Endothelial cell of umbilical vein (primary cell): ENCODE results near the gene FJX1. TPM values are rescaled to one million over a fixed set of nuclear protein-coding genes. Genes with fewer than 3 reads are reported as not detected.

ENCODE experiments used
- BruUV-seq: library from RNA; stranded (reverse); fragments of 400-500 nt; replicated peaks from 2 replicates; lab custom pipeline; 2021; lab: Mats Ljungman, UMichigan
- CTCF ChIA-PET: fragments of 300-600, 350-600 bp; sonication (Branson Sonifier 250); formaldehyde crosslinking; loops from one replicate; lab custom pipeline; 2021; ENCODE audit warnings: antibody characterized with exemption, inconsistent platforms; lab: Charles Lee
- POLR2A ChIA-PET: fragments of 300-600, 350-600 bp; sonication (Branson Sonifier 250); formaldehyde crosslinking; loops from one replicate; lab custom pipeline; 2021; ENCODE audit warnings: antibody characterized with exemption, inconsistent platforms; lab: Charles Lee
- DNase-seq: peaks from one replicate; pipeline ENCODE4 v3.0.0-alpha.2; 2011; ENCODE audit warnings: low read depth, low spot score
- FAIRE-seq: peaks from 2 replicates; lab custom pipeline; 2011; peaks lifted over from hg19 to GRCh38; lab: Jason Lieb, UNC
- H2AFZ ChIP-seq: 2 replicates; pipeline ENCODE4 v1.6.0; 2012; ENCODE audit warnings: low read depth, low read length, control low read depth, inconsistent platforms
- H3K27ac ChIP-seq: 2 replicates; pipeline ENCODE4 v1.5.1; 2011; ENCODE audit warnings: low read depth, mild to moderate bottlenecking, control low read depth, low read length, moderate library complexity; ENCODE audit not compliant: insufficient read depth
- H3K27me3 ChIP-seq, 2 experiments: 2 replicates each; pipeline versions ENCODE4 v1.6.0 to v1.6.1; 2011; ENCODE audit warnings: low read length in 2 of 2, mixed read lengths in 1 of 2; ENCODE audit not compliant: control insufficient read depth in 2 of 2, insufficient read depth in 2 of 2
- H3K36me3 ChIP-seq, 2 experiments: 2 replicates in 1 of 2; 3 replicates in 1 of 2; pipeline ENCODE4 v1.5.1; 2011; ENCODE audit warnings: low read length in 2 of 2, mild to moderate bottlenecking in 1 of 2, moderate library complexity in 1 of 2; ENCODE audit not compliant: control insufficient read depth in 2 of 2, insufficient read depth in 2 of 2; ENCODE audit errors: extremely low read depth in 1 of 2
- H3K4me1 ChIP-seq: 3 replicates; pipeline ENCODE4 v1.5.1; 2011; ENCODE audit warnings: mild to moderate bottlenecking, low read length; ENCODE audit not compliant: control insufficient read depth, insufficient read depth; ENCODE audit errors: extremely low read depth
- H3K4me2 ChIP-seq: 2 replicates; pipeline ENCODE4 v1.6.1; 2011; ENCODE audit warnings: low read length, control low read depth, mixed read lengths; ENCODE audit not compliant: insufficient read depth
- H3K4me3 ChIP-seq, 3 experiments: fragments of 200-600 bp in 1 of 3; sonication (generic), shearing (Covaris generic) in 1 of 3; replicated peaks in 1 of 3; 2 replicates each; pipeline ENCODE4 v1.5.1; 2011 to 2016; ENCODE audit warnings: control low read depth in 3 of 3, low read length in 3 of 3, mild to moderate bottlenecking in 2 of 3, inconsistent platforms in 1 of 3, low read depth in 1 of 3, moderate library complexity in 1 of 3; ENCODE audit not compliant: insufficient read depth in 1 of 3
- H3K79me2 ChIP-seq: 2 replicates; pipeline ENCODE4 v1.6.0; 2012; ENCODE audit warnings: low read length, inconsistent platforms; ENCODE audit not compliant: control insufficient read depth, insufficient read depth
- H3K9ac ChIP-seq: replicated peaks from 2 replicates; pipeline ENCODE3; 2011; ENCODE audit warnings: low read length, control low read depth; ENCODE audit not compliant: insufficient read depth; ENCODE audit errors: extremely low read depth
- H3K9me1 ChIP-seq: replicated peaks from 3 replicates; pipeline ENCODE4 v1.6.0; 2011; ENCODE audit warnings: mild to moderate bottlenecking, low read length; ENCODE audit not compliant: control insufficient read depth, insufficient read depth; ENCODE audit errors: extremely low read depth
- H3K9me3 ChIP-seq: replicated peaks from 2 replicates; pipeline ENCODE4 v1.5.1; 2012; ENCODE audit warnings: low read length, inconsistent platforms; ENCODE audit not compliant: control insufficient read depth, insufficient read depth
- H4K20me1 ChIP-seq: replicated peaks from 2 replicates; pipeline ENCODE3; 2011; ENCODE audit warnings: mild to moderate bottlenecking, low read length; ENCODE audit not compliant: control insufficient read depth, insufficient read depth; ENCODE audit errors: extremely low read depth
- EZH2 ChIP-seq: IDR thresholded peaks from 2 replicates; pipeline ENCODE4 v1.6.1; 2012; ENCODE audit warnings: borderline replicate concordance, low read depth, mild to moderate bottlenecking, moderate library complexity, low read length, inconsistent platforms; ENCODE audit not compliant: severe bottlenecking
- FOS ChIP-seq: IDR thresholded peaks from 2 replicates; pipeline ENCODE4 v1.6.1; 2011; ENCODE audit warnings: mild to moderate bottlenecking, low read length, moderate library complexity, borderline replicate concordance; ENCODE audit not compliant: insufficient read depth
- GATA2 ChIP-seq: IDR thresholded peaks from 2 replicates; pipeline ENCODE4 v1.7.0; 2011; ENCODE audit warnings: low read depth, mild to moderate bottlenecking, moderate library complexity, mixed read lengths, low read length; ENCODE audit not compliant: insufficient read length, insufficient read depth
- JUN ChIP-seq: IDR thresholded peaks from 2 replicates; pipeline ENCODE4 v1.6.1; 2011; ENCODE audit warnings: borderline replicate concordance, low read depth; ENCODE audit not compliant: insufficient read length, insufficient read depth
- MYC ChIP-seq: IDR thresholded peaks from one replicate; pipeline ENCODE4 v1.6.1; 2011; ENCODE audit warnings: mild to moderate bottlenecking, low read depth, low read length
- POLR2A ChIP-seq: IDR thresholded peaks from 2 replicates; pipeline ENCODE4 v1.6.1; 2012; ENCODE audit warnings: low read depth, mild to moderate bottlenecking, control low read depth, low read length
- POLR2AphosphoS5 ChIP-seq: IDR thresholded peaks from 2 replicates; pipeline ENCODE4 v1.6.1; 2012; ENCODE audit warnings: low read depth, mild to moderate bottlenecking, control low read depth, low read length, moderate library complexity; ENCODE audit not compliant: insufficient read depth
- dilution Hi-C: fragments of 300-500 bp; cut with MboI; formaldehyde crosslinking; loops from one replicate; pipeline ENCODE4 v1.15.0; 2019; ENCODE audit warnings: low sequenced_read_pairs; ENCODE audit not compliant: extremely low pct_ligation_motif_present
- intact Hi-C: fragments of 100-400 bp; cut with micrococcal nuclease; formaldehyde crosslinking; loops from one replicate; pipeline ENCODE4 v1.10.0; 2022
- polyA plus RNA-seq, 4 experiments: library from polyadenylated mRNA; depleted of rRNA in 3 of 4; stranded (reverse) in 3 of 4; unstranded in 1 of 4; fragments of >200 nt; gene quantifications; 2 replicates each; pipeline versions ENCODE4 v1.2.1 to v1.2.3, GENCODE V29; 2011 to 2012; ENCODE audit warnings: missing spikeins in 1 of 4
- total RNA-seq: library from RNA; stranded (reverse); gene quantifications from 2 replicates; pipeline ENCODE4 v1.2.3, GENCODE V29; 2021
- TF ChIP-seq, protein P1 (sequence below): IDR thresholded peaks from 2 replicates; pipeline ENCODE4 v1.6.1; 2011; ENCODE audit not compliant: insufficient read depth, insufficient read length
- TF ChIP-seq, protein P2 (sequence below), 2 donors: IDR thresholded peaks; 1 replicate in 1 of 2; 2 replicates in 1 of 2; pipeline ENCODE4 v1.5.1; 2011; ENCODE audit warnings: low read length in 2 of 2, mild to moderate bottlenecking in 2 of 2, moderate library complexity in 2 of 2, control low read depth in 1 of 2, inconsistent platforms in 1 of 2, low read depth in 1 of 2; ENCODE audit not compliant: insufficient read depth in 1 of 2; ENCODE audit errors: extremely low read depth in 1 of 2

FJX1 gene
- total and polyA plus RNA-seq, 2 donors (not counting 3 experiments of a cell fraction or from before 2014, with no cell fraction given), result 9.2 to 26.6 TPM

GRCh38 chr11:35605706-35606105, 12.6 kb upstream of the FJX1 start:
- no TSS peak for BruUV-seq
- TF ChIP-seq MYC, result no peak
- no peaks in the 10 kb centered on the region for H3K9me3 ChIP-seq
- FAIRE-seq (no peak), DNase-seq (no peak)
- no peak overlapping the region for H3K27ac ChIP-seq
- peaks cover 26 to 46% of the 10 kb centered on the region in 2 experiments for H3K27me3 ChIP-seq
- no peaks in the 10 kb centered on the region for H3K9me1 ChIP-seq
- H2AFZ ChIP-seq, result no peak overlapping the region
- intact Hi-C loops (no loop called here), dilution Hi-C loops (loop anchor here (25.0 kb wide), 1 partner anchor 657 kb away; no protein-coding TSS in a partner anchor)
- no peak overlapping the region for H3K4me3 ChIP-seq
- H4K20me1 ChIP-seq, result no peaks in the 10 kb centered on the region
- no peak overlapping the region for H3K9ac ChIP-seq
- ChIA-PET CTCF (interaction anchor here (1.1 to 2.3 kb wide), 5 partner anchors 216 to 887 kb away, joined by 3 to 14 read pairs (median 3); no protein-coding TSS in a partner anchor), POLR2A (no interaction called here)
- no peaks in the 10 kb centered on the region for H3K4me1 ChIP-seq
- no peaks in the 10 kb centered on the region for H3K36me3 ChIP-seq
- no peak overlapping the region for H3K4me2 ChIP-seq
- no peaks in the 10 kb centered on the region for H3K79me2 ChIP-seq

GRCh38 chr11:35606206-35606605, 12.1 kb upstream of the FJX1 start:
- Histone ChIP-seq H3K9me1 (no peaks in the 10 kb centered on the region), H3K27ac (no peak overlapping the region), H3K9ac (no peak overlapping the region), H4K20me1 (no peaks in the 10 kb centered on the region), H3K4me2 (no peak overlapping the region), H3K27me3 (peaks cover 25 to 47% of the 10 kb centered on the region in 2 experiments), H3K36me3 (no peaks in the 10 kb centered on the region), H3K4me1 (no peaks in the 10 kb centered on the region), H3K79me2 (no peaks in the 10 kb centered on the region), H3K9me3 (no peaks in the 10 kb centered on the region), H2AFZ (no peak overlapping the region), H3K4me3 (no peak overlapping the region)
- FAIRE-seq (no peak), DNase-seq (no peak)
- BruUV-seq, result no TSS peak
- POLR2A ChIA-PET, result no interaction called here
- intact Hi-C loops, result no loop called here
- dilution Hi-C loops, result loop anchor here (25.0 kb wide), 1 partner anchor 656 kb away; no protein-coding TSS in a partner anchor
- CTCF ChIA-PET, result interaction anchor here (1.2 to 2.3 kb wide), 4 partner anchors 216 to 651 kb away, joined by 3 to 14 read pairs (median 4); no protein-coding TSS in a partner anchor
- TF ChIP-seq, protein P1, sequence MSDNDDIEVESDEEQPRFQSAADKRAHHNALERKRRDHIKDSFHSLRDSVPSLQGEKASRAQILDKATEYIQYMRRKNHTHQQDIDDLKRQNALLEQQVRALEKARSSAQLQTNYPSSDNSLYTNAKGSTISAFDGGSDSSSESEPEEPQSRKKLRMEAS, result no peak
- TF ChIP-seq GATA2, result no peak
- TF ChIP-seq EZH2, result no peak
- TF ChIP-seq JUN, result no peak
- TF ChIP-seq POLR2A, result no peak
- TF ChIP-seq POLR2AphosphoS5, result no peak
- TF ChIP-seq FOS, result no peak
- no peak for TF ChIP-seq MYC
- TF ChIP-seq, protein P2, sequence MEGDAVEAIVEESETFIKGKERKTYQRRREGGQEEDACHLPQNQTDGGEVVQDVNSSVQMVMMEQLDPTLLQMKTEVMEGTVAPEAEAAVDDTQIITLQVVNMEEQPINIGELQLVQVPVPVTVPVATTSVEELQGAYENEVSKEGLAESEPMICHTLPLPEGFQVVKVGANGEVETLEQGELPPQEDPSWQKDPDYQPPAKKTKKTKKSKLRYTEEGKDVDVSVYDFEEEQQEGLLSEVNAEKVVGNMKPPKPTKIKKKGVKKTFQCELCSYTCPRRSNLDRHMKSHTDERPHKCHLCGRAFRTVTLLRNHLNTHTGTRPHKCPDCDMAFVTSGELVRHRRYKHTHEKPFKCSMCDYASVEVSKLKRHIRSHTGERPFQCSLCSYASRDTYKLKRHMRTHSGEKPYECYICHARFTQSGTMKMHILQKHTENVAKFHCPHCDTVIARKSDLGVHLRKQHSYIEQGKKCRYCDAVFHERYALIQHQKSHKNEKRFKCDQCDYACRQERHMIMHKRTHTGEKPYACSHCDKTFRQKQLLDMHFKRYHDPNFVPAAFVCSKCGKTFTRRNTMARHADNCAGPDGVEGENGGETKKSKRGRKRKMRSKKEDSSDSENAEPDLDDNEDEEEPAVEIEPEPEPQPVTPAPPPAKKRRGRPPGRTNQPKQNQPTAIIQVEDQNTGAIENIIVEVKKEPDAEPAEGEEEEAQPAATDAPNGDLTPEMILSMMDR (IDR thresholded peaks at IDR 0.05; ENCODE audit: extremely low read depth in 1 of 2, insufficient read depth in 1 of 2, low read depth in 1 of 2, low read length in 2 of 2), result no peak
